ENCODE results near the gene CKS2. TPM values are rescaled to one million over a fixed set of nuclear protein-coding genes. Genes with fewer than 3 reads are reported as not detected.

Gene CKS2
- total RNA-seq, 1 experiment from 2014 or later = 303 TPM

DNA sequence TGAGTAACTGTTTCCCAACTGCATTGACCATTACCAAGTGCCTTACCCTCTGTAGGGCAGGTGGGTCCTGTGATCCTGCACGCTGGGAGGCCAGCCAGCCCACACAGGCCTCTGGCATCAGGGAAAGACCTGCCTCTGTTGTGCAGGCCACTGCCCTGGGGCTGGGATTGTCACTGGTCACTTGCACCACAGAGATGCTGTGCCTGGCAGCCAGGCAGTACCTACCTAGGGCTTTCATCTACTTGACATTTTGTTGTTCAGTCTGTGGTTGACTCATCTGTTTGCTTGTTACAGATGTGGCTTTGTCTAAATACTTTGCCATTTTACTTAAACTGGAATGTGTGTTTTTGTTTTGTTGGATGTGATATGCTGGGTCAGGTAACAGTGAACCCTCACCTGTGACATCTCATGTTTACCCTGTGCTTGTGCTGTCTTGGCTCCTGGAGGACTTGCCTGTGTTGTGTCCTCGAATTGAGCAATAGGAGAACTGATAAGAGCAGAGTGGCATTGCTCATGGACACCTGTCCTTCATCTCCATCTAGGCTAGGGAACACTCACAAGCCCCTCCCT is 40.1 kb downstream of the CKS2 start:
- no peaks in the 10 kb centered on the region for H3K27me3 ChIP-seq (ENCODE audit: control insufficient read depth, insufficient read depth, low read length)
- no peak overlapping the region for H3K4me3 ChIP-seq (ENCODE audit: insufficient read depth, low read depth, low read length)
- DNase-seq = no peak
- peaks cover 66% of the 10 kb centered on the region for H3K36me3 ChIP-seq (replicated peaks; ENCODE audit: control insufficient read depth, insufficient read depth, low read length)

- no peak for DNase-seq
- Histone ChIP-seq H3K36me3 (replicated peaks; ENCODE audit: control insufficient read depth, insufficient read depth, low read length) (peaks cover 65% of the 10 kb centered on the region), H3K27me3 (ENCODE audit: control insufficient read depth, insufficient read depth, low read length) (no peaks in the 10 kb centered on the region), H3K4me3 (ENCODE audit: insufficient read depth, low read depth, low read length) (no peak overlapping the region)
These were observed 40.7 kb downstream of the CKS2 start for GRCh38 chr9:89351584-89352300.

DNA sequence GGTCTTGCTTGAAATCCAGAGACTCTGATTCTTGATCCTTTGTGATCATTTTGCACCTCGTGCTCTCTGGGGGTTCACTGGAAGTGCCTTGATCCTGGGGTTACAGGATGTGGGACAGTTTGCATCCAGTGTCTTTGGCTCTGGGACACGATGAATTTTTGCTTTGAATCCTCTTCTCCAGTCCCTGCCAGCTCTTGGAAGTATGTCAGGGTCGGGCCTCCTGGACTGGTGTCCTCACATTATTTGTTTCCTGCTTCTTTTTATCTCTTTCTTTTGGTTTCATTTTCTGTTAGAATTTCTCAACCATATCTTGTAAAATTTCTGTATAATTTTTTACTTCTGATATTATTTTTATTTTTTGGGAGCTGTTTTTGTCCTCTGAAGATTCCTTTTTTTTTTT is 41.5 kb downstream of the CKS2 start:
- peaks cover 65% of the 10 kb centered on the region for H3K36me3 ChIP-seq (replicated peaks; ENCODE audit: control insufficient read depth, insufficient read depth, low read length)
- H3K27me3 ChIP-seq (ENCODE audit: control insufficient read depth, insufficient read depth, low read length) = no peaks in the 10 kb centered on the region
- DNase-seq = no peak
- H3K4me3 ChIP-seq (ENCODE audit: insufficient read depth, low read depth, low read length) = no peak overlapping the region

- Histone ChIP-seq H3K36me3 (replicated peaks; ENCODE audit: control insufficient read depth, insufficient read depth, low read length) (peaks cover 67% of the 10 kb centered on the region), H3K4me3 (ENCODE audit: insufficient read depth, low read depth, low read length) (no peak overlapping the region), H3K27me3 (ENCODE audit: control insufficient read depth, insufficient read depth, low read length) (no peaks in the 10 kb centered on the region)
- DNase-seq = no peak
These were observed 42.1 kb downstream of the CKS2 start for GRCh38 chr9:89352874-89353649.

DNA sequence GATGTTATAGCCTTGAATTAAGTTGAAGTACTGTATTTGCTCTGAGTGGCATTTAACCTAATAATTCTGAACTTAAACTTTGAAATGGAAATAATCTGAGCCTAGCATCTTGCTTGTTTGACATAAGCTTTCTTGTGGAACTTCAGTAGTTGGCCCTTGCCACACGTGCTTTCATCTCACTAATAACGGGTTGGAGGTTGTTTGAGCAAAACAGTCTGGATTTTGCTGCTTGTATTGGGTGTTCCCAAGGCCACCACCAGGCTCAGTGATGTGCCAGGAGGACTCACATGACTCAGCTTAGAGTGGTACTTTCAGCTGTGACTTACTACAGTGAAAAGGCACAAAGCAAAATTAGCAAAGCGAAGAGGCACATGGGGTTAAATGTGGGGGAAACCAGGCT is 43.0 kb downstream of the CKS2 start:
- DNase-seq = no peak
- H3K27me3 ChIP-seq (ENCODE audit: control insufficient read depth, insufficient read depth, low read length) = no peaks in the 10 kb centered on the region
- H3K36me3 ChIP-seq (replicated peaks; ENCODE audit: control insufficient read depth, insufficient read depth, low read length) = peaks cover 66% of the 10 kb centered on the region
- no peak overlapping the region for H3K4me3 ChIP-seq (ENCODE audit: insufficient read depth, low read depth, low read length)

DNA sequence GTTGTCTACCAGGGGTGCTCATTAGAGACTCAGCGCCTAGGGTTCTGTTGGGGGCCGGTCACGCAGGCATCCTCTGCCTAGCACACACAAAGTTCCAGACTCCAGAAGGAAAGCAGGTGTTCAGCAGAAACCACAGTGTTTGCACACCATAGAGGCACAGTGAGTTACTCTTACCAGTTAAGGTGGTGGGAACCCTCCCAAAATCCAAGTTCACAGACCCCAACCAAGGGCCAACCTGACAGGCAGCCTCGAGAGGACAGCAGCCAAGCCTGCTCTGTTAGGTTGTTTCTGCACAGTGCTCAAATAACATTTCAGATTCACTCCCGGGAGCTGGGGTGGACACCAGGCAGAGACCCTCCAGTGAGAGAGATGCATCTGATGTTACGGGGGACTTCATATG is 43.5 kb downstream of the CKS2 start:
- Histone ChIP-seq H3K36me3 (replicated peaks; ENCODE audit: control insufficient read depth, insufficient read depth, low read length) (peaks cover 65% of the 10 kb centered on the region), H3K4me3 (ENCODE audit: insufficient read depth, low read depth, low read length) (no peak overlapping the region), H3K27me3 (ENCODE audit: control insufficient read depth, insufficient read depth, low read length) (no peaks in the 10 kb centered on the region)
- no peak for DNase-seq

GRCh38 chr9:89356782-89357181 is 45.8 kb downstream of the CKS2 start:
- H3K36me3 ChIP-seq (replicated peaks; ENCODE audit: control insufficient read depth, insufficient read depth, low read length) = peaks cover 60% of the 10 kb centered on the region
- H3K27me3 ChIP-seq (ENCODE audit: control insufficient read depth, insufficient read depth, low read length) = no peaks in the 10 kb centered on the region
- H3K4me3 ChIP-seq (ENCODE audit: insufficient read depth, low read depth, low read length) = no peak overlapping the region
- peak; percentile 3 for DNase-seq

DNA sequence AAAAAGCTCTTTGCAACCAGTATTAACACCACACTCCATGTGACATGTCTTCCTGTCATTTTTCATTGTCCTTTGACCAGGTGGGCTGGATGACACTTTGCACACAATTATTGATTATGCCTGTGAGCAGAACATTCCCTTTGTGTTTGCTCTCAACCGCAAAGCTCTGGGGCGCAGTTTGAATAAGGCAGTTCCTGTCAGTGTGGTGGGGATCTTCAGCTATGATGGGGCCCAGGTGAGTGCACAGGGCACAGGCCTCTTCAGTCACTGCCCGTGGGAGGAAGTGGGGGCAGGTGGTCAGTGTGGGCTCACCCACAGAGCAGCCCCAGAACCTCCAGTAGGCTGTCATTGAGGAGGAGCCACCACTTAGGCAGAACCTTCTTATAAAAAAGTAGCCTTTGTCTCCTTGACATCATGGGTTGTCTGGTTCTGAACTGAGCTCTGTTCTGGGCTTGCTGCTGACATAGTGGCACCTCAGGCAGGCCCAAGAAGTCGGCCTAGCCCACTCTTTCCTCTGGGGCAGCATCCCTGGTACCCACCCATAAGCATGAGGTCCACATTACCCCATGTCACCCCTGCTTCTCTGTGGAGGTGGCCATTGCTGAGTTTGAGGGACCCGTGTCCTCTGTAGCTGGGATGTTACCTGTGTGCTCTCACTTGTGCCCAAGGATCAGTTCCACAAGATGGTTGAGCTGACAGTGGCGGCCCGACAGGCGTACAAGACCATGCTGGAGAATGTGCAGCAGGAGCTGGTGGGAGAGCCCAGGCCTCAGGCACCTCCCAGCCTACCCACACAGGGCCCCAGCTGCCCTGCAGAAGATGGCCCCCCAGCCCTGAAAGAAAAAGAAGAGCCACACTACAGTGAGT is 46.6 kb downstream of the CKS2 start:
- DNase-seq = peak; percentile 10
- H3K36me3 ChIP-seq (replicated peaks; ENCODE audit: control insufficient read depth, insufficient read depth, low read length) = peaks cover 59% of the 10 kb centered on the region
- no peaks in the 10 kb centered on the region for H3K27me3 ChIP-seq (ENCODE audit: control insufficient read depth, insufficient read depth, low read length)
- no peak overlapping the region for H3K4me3 ChIP-seq (ENCODE audit: insufficient read depth, low read depth, low read length)

GRCh38 chr9:89358376-89358916 is 47.5 kb downstream of the CKS2 start:
- H3K27me3 ChIP-seq (ENCODE audit: control insufficient read depth, insufficient read depth, low read length) = no peaks in the 10 kb centered on the region
- peaks cover 51% of the 10 kb centered on the region for H3K36me3 ChIP-seq (replicated peaks; ENCODE audit: control insufficient read depth, insufficient read depth, low read length)
- DNase-seq = peak; percentile 7
- no peak overlapping the region for H3K4me3 ChIP-seq (ENCODE audit: insufficient read depth, low read depth, low read length)

DNA sequence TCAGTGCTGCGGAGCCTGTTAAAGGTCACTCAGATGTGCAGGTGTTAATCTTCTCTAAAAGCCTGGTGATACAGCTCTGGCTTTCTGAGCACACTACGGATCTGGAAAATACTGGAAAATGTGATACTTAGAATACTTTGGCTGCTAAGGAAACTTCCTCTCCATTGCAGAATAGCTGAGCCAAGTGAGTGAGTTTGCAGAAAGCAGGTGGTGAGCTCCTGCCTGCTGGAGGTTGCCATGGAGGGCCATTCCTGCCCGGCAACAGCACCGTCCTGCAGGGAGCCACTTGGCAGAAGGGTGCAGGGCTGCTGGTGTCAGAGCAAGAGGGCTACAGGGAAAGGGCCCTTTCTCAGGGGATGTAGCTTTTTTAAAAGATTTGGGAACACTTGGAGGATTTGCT is 48.0 kb downstream of the CKS2 start:
- Histone ChIP-seq H3K4me3 (ENCODE audit: insufficient read depth, low read depth, low read length) (no peak overlapping the region), H3K36me3 (replicated peaks; ENCODE audit: control insufficient read depth, insufficient read depth, low read length) (peaks cover 48% of the 10 kb centered on the region), H3K27me3 (ENCODE audit: control insufficient read depth, insufficient read depth, low read length) (no peaks in the 10 kb centered on the region)
- DNase-seq = peak; percentile 22

- Histone ChIP-seq H3K4me3 (ENCODE audit: insufficient read depth, low read depth, low read length) (no peak overlapping the region), H3K27me3 (ENCODE audit: control insufficient read depth, insufficient read depth, low read length) (no peaks in the 10 kb centered on the region), H3K36me3 (replicated peaks; ENCODE audit: control insufficient read depth, insufficient read depth, low read length) (peaks cover 41% of the 10 kb centered on the region)
- no peak for DNase-seq
These were observed 48.8 kb downstream of the CKS2 start for GRCh38 chr9:89359751-89360261.

GRCh38 chr9:89360465-89360864 is 49.5 kb downstream of the CKS2 start:
- Histone ChIP-seq H3K4me3 (ENCODE audit: insufficient read depth, low read depth, low read length) (no peak overlapping the region), H3K36me3 (replicated peaks; ENCODE audit: control insufficient read depth, insufficient read depth, low read length) (peaks cover 39% of the 10 kb centered on the region), H3K27me3 (ENCODE audit: control insufficient read depth, insufficient read depth, low read length) (no peaks in the 10 kb centered on the region)
- no peak for DNase-seq

GRCh38 chr9:89361031-89361430 is 50.0 kb downstream of the CKS2 start:
- no peak for DNase-seq

More at GRCh38 chr9:89361031-89361430, 50.0 kb downstream of the CKS2 start:
- H3K4me3 ChIP-seq (ENCODE audit: insufficient read depth, low read depth, low read length) = no peak overlapping the region
- H3K27me3 ChIP-seq (ENCODE audit: control insufficient read depth, insufficient read depth, low read length) = no peaks in the 10 kb centered on the region
- H3K36me3 ChIP-seq (replicated peaks; ENCODE audit: control insufficient read depth, insufficient read depth, low read length) = peaks cover 37% of the 10 kb centered on the region
